ENCODE results near the gene INPP4B.

Gene INPP4B

DNA sequence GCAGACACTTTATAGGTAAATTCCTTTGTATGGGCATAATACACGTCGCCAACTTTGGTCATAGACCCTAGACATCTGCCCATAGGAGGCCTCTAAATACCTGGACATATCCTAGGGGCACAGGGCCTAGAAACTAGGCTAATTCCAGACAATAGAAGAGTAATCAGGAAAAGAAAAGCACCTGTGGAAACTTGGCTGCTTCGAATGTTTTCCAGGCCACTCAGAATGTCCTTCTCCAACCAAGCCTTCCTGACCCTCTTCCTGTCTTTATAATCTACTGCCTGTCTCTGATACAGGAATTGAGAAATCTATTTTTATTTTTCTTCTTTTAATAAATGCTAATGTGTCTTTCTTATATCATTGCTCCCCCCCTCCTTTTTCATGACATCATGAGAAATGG is 716.6 kb downstream of the INPP4B start:
- DNase-seq (ENCODE audit: low spot score), result no peak

GRCh38 chr4:142128529-142128928 is 717.6 kb downstream of the INPP4B start:
- DNase-seq (ENCODE audit: low spot score), result no peak

DNA sequence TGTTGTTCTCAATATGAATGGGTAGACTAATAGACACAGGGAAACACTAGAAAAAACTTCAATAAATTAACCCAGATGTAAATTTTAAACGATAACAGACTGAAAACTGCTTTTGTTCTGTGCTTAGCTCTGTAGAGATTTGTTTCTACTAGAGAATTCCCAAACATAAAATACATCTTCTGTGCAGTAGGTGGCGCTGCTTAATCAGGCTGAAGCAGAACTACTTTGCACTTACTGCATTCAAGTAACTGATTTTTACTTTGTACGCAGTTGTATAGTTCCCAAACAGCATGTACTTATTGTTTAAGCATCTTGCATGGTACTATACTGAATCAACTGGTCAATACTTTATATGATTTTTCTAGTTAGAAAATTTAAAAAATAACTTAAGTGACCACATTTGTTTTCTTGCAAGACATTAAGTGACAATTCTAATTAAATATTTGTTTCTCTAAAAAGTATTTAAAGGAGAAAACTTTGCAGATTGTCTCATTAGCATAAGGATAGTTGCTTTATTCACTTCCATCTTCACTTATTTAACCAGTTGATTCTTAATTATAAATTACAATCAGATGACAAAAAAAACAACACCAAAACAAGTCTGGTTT is 719.1 kb downstream of the INPP4B start:
- DNase-seq (ENCODE audit: low spot score), result peak; percentile 40

DNA sequence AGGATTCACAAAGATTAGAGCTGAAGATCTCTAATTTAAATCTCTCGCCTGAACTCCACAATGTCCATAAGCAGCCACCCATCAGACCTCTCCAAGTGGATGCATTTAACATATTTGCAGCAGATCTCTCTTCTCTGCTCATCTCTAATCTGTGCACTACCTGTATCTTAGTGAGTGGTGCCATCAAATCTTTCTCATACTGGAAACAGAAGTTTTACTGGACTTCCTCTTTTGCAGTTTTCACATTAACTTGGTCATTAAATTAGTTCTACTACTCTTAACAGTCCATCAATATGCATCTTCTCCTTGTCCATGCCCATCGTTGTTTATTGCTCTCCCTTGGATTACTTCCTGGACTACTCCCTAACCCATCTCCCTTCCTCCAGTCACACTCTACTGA is 721.2 kb downstream of the INPP4B start:
- no peak for DNase-seq (ENCODE audit: low spot score)

DNA sequence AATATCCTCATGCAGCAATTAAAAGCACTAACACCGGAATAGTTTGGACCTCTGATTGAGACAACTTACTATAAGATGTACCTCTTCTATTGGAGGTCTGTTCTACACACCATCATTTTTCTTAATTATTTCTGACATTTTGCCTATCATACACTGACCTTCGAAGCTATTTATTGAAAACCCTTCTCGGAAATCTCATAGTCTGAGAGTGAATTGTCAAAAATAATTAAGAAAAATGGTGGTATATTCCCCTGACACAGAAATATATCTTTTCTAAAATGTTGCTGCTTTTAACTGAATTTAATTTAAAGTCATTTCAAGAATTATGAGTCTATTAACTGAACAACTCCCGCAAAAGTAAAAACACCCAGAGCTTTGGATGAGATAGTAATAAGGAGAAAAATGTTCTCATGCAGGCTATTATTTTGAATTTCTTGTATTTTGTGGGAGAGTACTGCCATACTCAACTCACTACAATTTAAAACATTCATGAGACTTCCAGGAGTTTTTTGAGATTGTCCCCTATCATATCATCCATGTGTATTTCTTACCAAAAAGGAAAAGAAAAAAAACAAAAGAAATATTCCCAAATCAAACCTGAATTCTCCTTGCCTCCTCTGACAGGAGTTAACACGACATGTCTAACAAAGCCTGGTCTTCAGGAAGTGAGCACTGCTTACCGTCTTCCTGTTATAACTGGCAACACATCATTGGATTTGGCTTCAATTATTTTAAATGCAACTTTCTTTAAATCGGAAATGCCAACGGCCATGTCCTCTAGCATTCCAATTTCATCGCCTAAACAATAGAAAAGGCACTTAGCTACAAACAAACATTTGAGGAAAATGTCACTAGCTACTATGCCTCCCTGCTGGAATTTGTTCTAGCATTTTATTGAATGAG is 724.4 kb downstream of the INPP4B start:
- DNase-seq (ENCODE audit: low spot score), result no peak

DNA sequence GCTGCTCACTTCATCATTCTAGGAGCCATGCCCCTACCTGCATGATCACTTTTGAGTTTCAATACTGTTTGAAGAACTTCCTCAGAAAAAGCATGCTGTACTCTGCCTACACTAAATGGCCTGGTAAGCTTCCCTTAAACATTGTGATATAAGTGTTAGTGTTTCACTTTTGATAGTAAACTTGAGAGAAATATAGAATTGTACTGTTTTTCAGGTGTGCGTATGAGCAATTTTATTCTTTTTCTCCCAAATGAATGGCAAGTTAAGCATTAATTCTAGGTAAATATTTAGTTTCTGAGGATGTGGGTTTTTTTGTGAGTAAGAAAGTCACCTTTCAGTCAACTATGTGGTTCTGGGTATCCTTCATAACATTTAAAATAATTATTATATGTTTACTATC is 725.2 kb downstream of the INPP4B start:
- DNase-seq (ENCODE audit: low spot score), result no peak

DNA sequence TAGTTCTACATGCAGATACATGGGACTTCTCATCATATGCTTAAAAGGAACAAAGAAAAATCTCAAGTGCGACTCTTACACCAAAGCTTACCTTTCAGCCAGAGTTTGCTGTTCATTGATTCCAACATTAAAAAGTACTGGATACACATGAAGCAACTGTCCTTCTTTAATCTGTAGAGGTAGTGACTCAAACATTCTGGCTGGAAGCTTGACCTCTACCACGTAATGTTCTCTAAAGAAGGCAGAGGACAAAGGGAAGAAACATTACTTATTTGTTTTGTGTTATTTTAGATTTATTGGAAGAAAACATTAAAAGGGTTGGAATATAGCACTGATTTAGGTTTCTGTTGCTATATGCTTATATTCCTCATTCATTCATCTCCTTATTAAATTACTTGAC is 733.6 kb downstream of the INPP4B start:
- DNase-seq (ENCODE audit: low spot score), result no peak

DNA sequence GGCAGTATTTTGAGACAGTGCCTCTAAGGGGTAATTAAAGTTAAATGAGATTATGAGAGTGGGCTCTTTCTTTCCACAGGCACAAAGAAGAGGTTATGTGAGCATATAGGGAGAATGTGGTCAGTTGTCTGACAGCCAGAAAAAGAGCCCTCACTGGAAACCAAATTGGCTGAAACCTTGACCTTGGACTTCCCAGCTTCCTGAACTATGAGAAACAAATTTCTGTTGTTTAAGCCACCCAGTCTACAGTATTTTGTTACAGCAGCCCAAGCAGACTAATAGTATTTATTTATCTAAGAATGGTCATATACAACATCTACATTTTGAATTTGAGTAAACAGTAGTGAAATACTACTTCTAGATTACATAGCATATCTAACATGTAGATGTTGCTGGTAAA is 736.0 kb downstream of the INPP4B start:
- DNase-seq (ENCODE audit: low spot score), result no peak

- DNase-seq (ENCODE audit: low spot score), result no peak
These were observed 742.1 kb downstream of the INPP4B start for GRCh38 chr4:142104041-142104440.

DNA sequence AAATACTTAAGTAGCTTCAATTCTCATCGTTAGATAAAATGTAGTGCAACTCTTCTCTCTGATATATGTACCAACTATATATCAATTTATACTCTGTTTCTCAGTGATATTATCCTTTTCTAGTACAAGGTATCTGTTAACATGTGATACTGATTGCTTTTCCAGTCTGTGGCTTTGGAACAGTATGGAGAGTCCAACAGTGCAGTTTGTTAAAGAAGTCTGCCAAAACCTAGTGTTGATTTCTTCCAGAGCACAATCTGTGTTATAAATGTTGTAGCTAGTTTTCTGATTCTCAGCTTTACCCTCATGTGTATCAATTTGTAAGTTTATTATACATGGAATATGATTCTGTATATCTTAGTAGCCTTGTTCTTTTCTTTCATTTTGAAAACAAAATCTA is 744.7 kb downstream of the INPP4B start:
- DNase-seq (ENCODE audit: low spot score), result no peak

- no peak for DNase-seq (ENCODE audit: low spot score)
These were observed 745.2 kb downstream of the INPP4B start for GRCh38 chr4:142100941-142101340.

GRCh38 chr4:142098900-142099545 is 747.1 kb downstream of the INPP4B start:
- no peak for DNase-seq (ENCODE audit: low spot score)

DNA sequence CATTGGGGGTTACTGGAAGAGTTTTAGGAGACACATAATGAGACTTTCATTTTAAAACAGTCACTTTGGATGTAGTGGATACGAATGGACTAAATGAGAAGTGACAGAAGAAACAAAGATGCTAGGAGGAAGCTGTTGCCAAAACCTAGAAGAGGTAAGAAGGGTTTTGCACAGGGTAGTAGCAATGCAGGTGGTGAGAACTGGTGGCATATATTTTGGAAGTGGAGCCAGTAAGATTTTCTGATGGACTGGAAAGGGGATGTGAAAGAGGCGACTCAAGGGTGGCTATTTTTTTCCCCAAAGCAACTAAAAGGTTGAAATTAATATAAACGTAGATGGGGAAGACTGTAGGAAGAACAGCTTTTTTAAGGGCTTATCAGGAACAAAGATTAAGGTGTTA is 747.7 kb downstream of the INPP4B start:
- DNase-seq (ENCODE audit: low spot score), result no peak

- no peak for DNase-seq (ENCODE audit: low spot score)
These were observed 749.1 kb downstream of the INPP4B start for GRCh38 chr4:142097015-142097414.

GRCh38 chr4:142095886-142096605 is 750.1 kb downstream of the INPP4B start:
- peak; percentile 50 for DNase-seq (ENCODE audit: low spot score)

- no peak for DNase-seq (ENCODE audit: low spot score)
These were observed 753.2 kb downstream of the INPP4B start for GRCh38 chr4:142092941-142093340.

DNA sequence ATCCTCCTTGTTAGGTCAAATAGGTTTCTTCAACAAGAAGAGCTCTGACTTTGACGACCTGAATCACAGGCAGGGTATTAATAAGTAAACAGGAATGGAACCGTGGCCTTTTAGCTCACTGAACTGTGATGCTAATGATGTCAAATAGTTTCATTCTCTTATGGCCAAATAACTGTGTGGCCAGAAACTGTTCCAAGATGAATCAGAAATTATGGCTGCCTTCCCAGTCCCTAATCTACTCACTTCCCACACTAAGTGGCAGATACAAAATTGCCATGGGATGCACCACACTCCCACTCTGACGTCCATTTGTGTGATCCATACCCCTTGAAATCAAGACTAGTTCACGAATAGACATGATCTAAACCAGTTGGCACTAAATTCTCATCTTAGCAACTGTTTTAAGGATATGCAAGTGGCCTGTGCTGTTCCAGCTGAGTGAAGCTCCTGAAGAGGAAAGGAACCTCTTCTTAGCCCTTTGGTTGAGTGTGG is 754.4 kb downstream of the INPP4B start:
- no peak for DNase-seq (ENCODE audit: low spot score)

DNA sequence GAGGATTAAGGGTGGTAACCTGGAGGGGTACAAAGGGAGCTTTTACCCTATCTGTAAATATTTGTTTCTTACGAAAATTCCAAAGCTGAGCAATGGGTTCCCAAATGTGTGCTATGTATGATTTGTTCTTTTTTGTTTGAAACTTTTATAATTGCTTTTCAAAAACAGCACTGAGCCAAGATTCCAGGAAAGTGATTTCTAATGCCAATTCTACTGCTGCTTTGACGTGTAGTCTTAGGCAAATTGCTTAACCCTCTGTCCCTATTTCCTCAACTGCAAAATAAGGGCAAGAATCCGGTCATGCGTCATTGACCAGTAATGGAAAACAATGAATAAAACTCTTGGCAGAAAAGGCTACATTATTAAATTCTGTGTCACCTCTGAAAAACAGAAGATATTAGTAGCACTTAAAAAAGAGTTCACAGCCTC is 755.0 kb downstream of the INPP4B start:
- DNase-seq (ENCODE audit: low spot score), result no peak

- DNase-seq (ENCODE audit: low spot score), result no peak
These were observed 757.2 kb downstream of the INPP4B start for GRCh38 chr4:142088906-142089305.

DNA sequence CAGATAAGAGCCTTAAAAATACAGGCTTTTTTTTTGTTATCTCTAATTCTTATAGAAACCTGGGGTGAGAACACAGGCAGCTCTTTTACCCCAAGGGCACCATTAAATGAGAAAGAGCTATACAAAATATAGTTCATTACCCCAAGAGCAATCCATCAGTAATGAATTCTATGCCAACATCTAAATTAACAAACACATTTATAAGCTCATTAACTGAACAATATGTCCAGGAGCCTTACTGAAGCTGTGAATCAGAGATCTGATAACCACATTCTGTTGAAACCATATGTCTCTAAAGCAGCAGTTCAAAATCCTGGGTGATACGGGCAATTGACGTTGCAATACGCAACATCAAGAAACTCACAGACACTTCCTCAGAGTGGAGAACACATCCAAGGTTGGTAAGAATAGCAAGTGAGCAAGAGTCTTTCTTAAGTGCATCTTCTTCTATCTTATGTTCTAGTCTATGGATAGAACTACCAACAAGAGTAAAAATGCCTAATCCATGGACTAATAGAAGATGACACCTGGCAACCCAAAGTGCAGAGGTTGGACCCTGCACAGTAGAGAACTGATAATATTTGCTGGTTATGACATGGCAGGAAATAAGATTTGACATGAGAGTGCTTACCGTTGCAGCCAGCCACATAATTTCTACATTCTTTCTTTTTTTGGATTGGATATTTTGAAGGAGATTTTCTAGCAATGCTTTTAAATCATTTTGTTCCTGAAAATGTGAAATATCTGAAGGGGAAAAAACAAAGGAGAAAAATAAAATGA is 760.4 kb downstream of the INPP4B start:
- DNase-seq (ENCODE audit: low spot score), result no peak

- no peak for DNase-seq (ENCODE audit: low spot score)
These were observed 762.8 kb downstream of the INPP4B start for GRCh38 chr4:142083264-142083663.

Data from COLO829 (cell line).